MV-4-11 (cell line): Measurements from ENCODE around the gene ZNRF3.
"Not testable (repeated sequence)": the region's sequence is repeated elsewhere in the genome, so short reads cannot be mapped to it uniquely, and the experiment has no call there.

Source experiments
- DNase-seq: peaks from one replicate; lab custom pipeline; 2025; lab: John Stamatoyannopoulos, UW

The ZNRF3 gene

GRCh38 chr22:28908810-28909209 is 25.4 kb downstream of the ZNRF3 start:
- DNase-seq = not testable (repeated sequence)

GRCh38 chr22:28909375-28909774 is 26.0 kb downstream of the ZNRF3 start:
- DNase-seq = no peak

- no peak for DNase-seq
These were observed 27.4 kb downstream of the ZNRF3 start for GRCh38 chr22:28910569-28911303.

- DNase-seq = no peak
These were observed 27.9 kb downstream of the ZNRF3 start for GRCh38 chr22:28911304-28911690.

GRCh38 chr22:28911777-28912669 is 28.7 kb downstream of the ZNRF3 start:
- peak; percentile 11 for DNase-seq

- no peak for DNase-seq
These were observed 30.8 kb downstream of the ZNRF3 start for GRCh38 chr22:28914201-28914600.

- no peak for DNase-seq
These were observed 32.6 kb downstream of the ZNRF3 start for GRCh38 chr22:28915969-28916368.

- peak; percentile 55 for DNase-seq
These were observed 34.6 kb downstream of the ZNRF3 start for GRCh38 chr22:28917747-28918549.

GRCh38 chr22:28918550-28919271 is 35.3 kb downstream of the ZNRF3 start:
- no peak for DNase-seq

GRCh38 chr22:28920757-28921584 is 37.6 kb downstream of the ZNRF3 start:
- no peak for DNase-seq

- no peak for DNase-seq
These were observed 38.2 kb downstream of the ZNRF3 start for GRCh38 chr22:28921585-28921879.

- no peak for DNase-seq
These were observed 39.3 kb downstream of the ZNRF3 start for GRCh38 chr22:28922540-28923244.

GRCh38 chr22:28923826-28924732 is 40.7 kb downstream of the ZNRF3 start:
- no peak for DNase-seq

GRCh38 chr22:28925916-28926315 is 42.5 kb downstream of the ZNRF3 start:
- DNase-seq = no peak

- DNase-seq = no peak
These were observed 44.3 kb downstream of the ZNRF3 start for GRCh38 chr22:28927630-28928029.

GRCh38 chr22:28929197-28929596 is 45.8 kb downstream of the ZNRF3 start:
- no peak for DNase-seq

- no peak for DNase-seq
These were observed 47.1 kb downstream of the ZNRF3 start for GRCh38 chr22:28930357-28931007.

GRCh38 chr22:28931844-28932567 is 48.6 kb downstream of the ZNRF3 start:
- no peak for DNase-seq
